CD14-positive monocyte (primary cell): ENCODE data around the gene SDF4. TPM values are rescaled to one million over a fixed set of nuclear protein-coding genes. Genes with fewer than 3 reads are reported as not detected.

Experiments used
- DNase-seq, 3 donors: peaks; one replicate each; pipeline ENCODE4 v3.0.0-alpha.2; 2011 to 2022
- H2AFZ ChIP-seq: 2 replicates; pipeline ENCODE4 v1.6.0; 2012; ENCODE audit warnings: mild to moderate bottlenecking, low read depth, low read length, inconsistent platforms; ENCODE audit not compliant: insufficient read depth, poor library complexity, severe bottlenecking
- H3K27ac ChIP-seq, 2 donors: 1 replicate in 1 of 2; 2 replicates in 1 of 2; pipeline ENCODE4 v1.5.1; 2012 to 2013; ENCODE audit warnings: low read length in 2 of 2, control low read depth in 1 of 2, inconsistent platforms in 1 of 2, low read depth in 1 of 2, mild to moderate bottlenecking in 1 of 2
- H3K27me3 ChIP-seq, 2 donors: one replicate each; pipeline versions ENCODE4 v1.6.0 to v1.6.1; 2011 to 2013; ENCODE audit warnings: low read length in 2 of 2; ENCODE audit not compliant: control insufficient read depth in 2 of 2, insufficient read depth in 2 of 2
- H3K36me3 ChIP-seq, 2 donors: replicated peaks in 1 of 2; 1 replicate in 1 of 2; 2 replicates in 1 of 2; pipeline versions ENCODE4 v1.5.1 to v1.6.1; 2012 to 2013; ENCODE audit warnings: low read length in 2 of 2, control low read depth in 1 of 2, inconsistent platforms in 1 of 2, mild to moderate bottlenecking in 1 of 2; ENCODE audit not compliant: insufficient read depth in 2 of 2, control insufficient read depth in 1 of 2
- H3K4me1 ChIP-seq, 2 donors: 1 replicate in 1 of 2; 2 replicates in 1 of 2; pipeline versions ENCODE4 v1.5.1 to v1.6.1; 2012 to 2013; ENCODE audit warnings: low read length in 2 of 2, control low read depth in 1 of 2, inconsistent platforms in 1 of 2, mild to moderate bottlenecking in 1 of 2, moderate library complexity in 1 of 2; ENCODE audit not compliant: insufficient read depth in 2 of 2, control insufficient read depth in 1 of 2
- H3K4me2 ChIP-seq: replicated peaks from 2 replicates; pipeline ENCODE3; 2012; ENCODE audit warnings: low read length, moderate library complexity, mild to moderate bottlenecking; ENCODE audit not compliant: poor library complexity, severe bottlenecking; ENCODE audit errors: extremely low read depth
- H3K4me3 ChIP-seq, 3 experiments: fragments of 200-600 bp in 1 of 3; sonication (generic) in 1 of 3; replicated peaks in 1 of 3; 1 replicate in 2 of 3; 2 replicates in 1 of 3; pipeline ENCODE4 v1.5.1; 2011 to 2013; ENCODE audit warnings: low read length in 3 of 3, mild to moderate bottlenecking in 3 of 3, control low read depth in 2 of 3, low read depth in 2 of 3, inconsistent platforms in 1 of 3, moderate library complexity in 1 of 3
- H3K79me2 ChIP-seq: 2 replicates; pipeline ENCODE4 v1.6.0; 2012; ENCODE audit warnings: mild to moderate bottlenecking, control low read depth, inconsistent platforms, low read length, moderate library complexity; ENCODE audit not compliant: insufficient read depth
- H3K9ac ChIP-seq: 2 replicates; pipeline ENCODE4 v1.6.0; 2017; ENCODE audit warnings: low read length, mild to moderate bottlenecking; ENCODE audit not compliant: insufficient read depth, poor library complexity, severe bottlenecking
- H3K9me3 ChIP-seq, 2 donors: replicated peaks in 1 of 2; 1 replicate in 1 of 2; 2 replicates in 1 of 2; pipeline versions ENCODE4 v1.5.1 to v1.6.1; 2012 to 2013; ENCODE audit warnings: low read length in 2 of 2, control low read depth in 1 of 2; ENCODE audit not compliant: control insufficient read depth in 1 of 2, insufficient read depth in 1 of 2
- H4K20me1 ChIP-seq: 2 replicates; pipeline ENCODE4 v1.6.0; 2012; ENCODE audit warnings: mild to moderate bottlenecking, low read length, control low read depth, moderate library complexity; ENCODE audit not compliant: insufficient read depth
- H3K27ac Mint-ChIP-seq, 7 donors: one replicate each; pipeline ENCODE4 v1.8.0; 2020; ENCODE audit warnings: mild to moderate bottlenecking in 7 of 7, mixed read lengths in 7 of 7, moderate library complexity in 6 of 7, inconsistent platforms in 2 of 7
- H3K27me3 Mint-ChIP-seq, 3 donors: one replicate each; pipeline ENCODE4 v1.8.0; 2021 to 2022; ENCODE audit warnings: low read depth in 3 of 3, mild to moderate bottlenecking in 3 of 3, mixed read lengths in 3 of 3, moderate library complexity in 3 of 3, inconsistent platforms in 1 of 3
- H3K36me3 Mint-ChIP-seq, 2 donors: one replicate each; pipeline ENCODE4 v1.8.0; 2020; ENCODE audit warnings: mixed read lengths in 2 of 2, inconsistent platforms in 1 of 2, mild to moderate bottlenecking in 1 of 2
- H3K4me1 Mint-ChIP-seq: one replicate; pipeline ENCODE4 v1.8.0; 2020; ENCODE audit warnings: mild to moderate bottlenecking, mixed read lengths
- H3K4me3 Mint-ChIP-seq, 2 donors: one replicate each; pipeline ENCODE4 v1.8.0; 2020; ENCODE audit warnings: mild to moderate bottlenecking in 2 of 2, mixed read lengths in 2 of 2, moderate library complexity in 1 of 2
- H3K9me3 Mint-ChIP-seq, 7 donors: one replicate each; pipeline ENCODE4 v1.8.0; 2020 to 2022; ENCODE audit warnings: mixed read lengths in 7 of 7, mild to moderate bottlenecking in 6 of 7, moderate library complexity in 6 of 7, inconsistent platforms in 2 of 7
- WGBS: methylation state at CpG from one replicate; pipeline ENCODE4 v1.1.5; 2013; ENCODE audit warnings: missing lambda C conversion rate; ENCODE audit not compliant: insufficient coverage; 5-methylcytosine and 5-hydroxymethylcytosine counted together
- intact Hi-C, 2 donors: fragments of 100-400 bp; cut with micrococcal nuclease; formaldehyde crosslinking; loops; one replicate each; pipeline versions ENCODE4 v1.15.0 to v1.15.1; 2023
- polyA plus RNA-seq, 3 donors: library from polyadenylated mRNA; depleted of rRNA in 1 of 3; unstranded in 2 of 3; stranded (reverse) in 1 of 3; fragments of 300-500 nt in 2 of 3; fragments of >200 nt in 1 of 3; fragmentation: Illumina TruSeq in 2 of 3; gene quantifications; 1 replicate in 2 of 3; 2 replicates in 1 of 3; pipeline ENCODE4 v1.2.3, GENCODE V29; 2012 to 2021
- TF ChIP-seq, protein P1 (sequence below): fragments of 200-600 bp; IDR thresholded peaks from one replicate; pipeline ENCODE4 v1.8.0; 2022; ENCODE audit warnings: antibody characterized with exemption, mild to moderate bottlenecking

Gene SDF4
- polyA plus RNA-seq, 3 donors = 81.7 to 98.9 (median 89.0) TPM

DNA sequence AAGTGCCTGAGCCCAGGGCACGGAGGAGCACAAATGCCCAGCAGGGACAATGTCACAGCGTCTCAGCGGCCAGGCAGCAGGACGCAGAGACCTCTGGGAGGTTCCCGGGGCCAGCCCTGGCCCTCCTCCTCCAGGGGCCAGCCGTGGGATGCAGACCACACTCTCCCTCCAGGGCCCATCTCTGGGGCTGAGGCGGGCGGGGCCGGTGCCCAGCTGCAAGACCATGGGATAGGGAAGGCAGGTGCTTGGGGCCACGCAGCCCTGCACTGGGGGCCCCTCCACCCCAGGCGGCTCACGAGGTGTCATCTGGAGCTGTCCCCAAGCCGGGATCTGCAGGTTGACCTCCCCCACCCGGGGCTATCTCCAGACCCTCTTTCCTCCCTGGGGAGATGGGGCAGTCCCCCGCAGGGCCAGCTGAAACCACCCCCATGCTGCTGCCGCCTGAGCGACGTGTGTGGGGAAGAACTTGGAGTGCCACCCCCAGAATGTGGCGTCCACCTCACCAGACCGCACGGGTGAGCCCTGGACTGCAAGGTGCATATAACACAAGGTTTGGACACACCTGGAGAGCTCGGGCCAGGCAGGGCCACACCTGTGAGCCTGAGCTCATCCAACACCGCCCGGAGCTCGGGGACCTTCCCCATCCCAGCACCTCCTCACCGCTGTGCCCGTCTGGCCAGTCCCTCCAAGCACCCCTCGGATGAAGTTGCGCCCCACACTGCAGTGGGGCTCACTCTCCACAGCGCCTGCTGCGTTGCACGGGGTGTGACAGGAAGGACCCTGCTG, 62.2 kb downstream of the SDF4 start:
- Histone ChIP-seq H3K27ac (no peak overlapping the region), H3K4me1 (no peaks in the 10 kb centered on the region), H2AFZ (no peak overlapping the region), H3K4me3 (no peak overlapping the region), H3K36me3 (no peaks in the 10 kb centered on the region), H3K79me2 (no peaks in the 10 kb centered on the region), H3K9me3 (no peaks in the 10 kb centered on the region), H3K9ac (no peak overlapping the region), H3K27me3 (peaks cover 4 to 24% of the 10 kb centered on the region in 2 donors), H4K20me1 (no peaks in the 10 kb centered on the region), H3K4me2 (no peak overlapping the region)
- H3K27ac Mint-ChIP-seq = no peak overlapping the region
- no peak for DNase-seq
- WGBS = 93% methylated on average over 22 of the region's 32 CpGs
- H3K4me1 Mint-ChIP-seq = no peaks in the 10 kb centered on the region
- peaks cover 0 to 7% (median 0%) of the 10 kb centered on the region in 7 donors for H3K9me3 Mint-ChIP-seq
- TF ChIP-seq, protein P1, sequence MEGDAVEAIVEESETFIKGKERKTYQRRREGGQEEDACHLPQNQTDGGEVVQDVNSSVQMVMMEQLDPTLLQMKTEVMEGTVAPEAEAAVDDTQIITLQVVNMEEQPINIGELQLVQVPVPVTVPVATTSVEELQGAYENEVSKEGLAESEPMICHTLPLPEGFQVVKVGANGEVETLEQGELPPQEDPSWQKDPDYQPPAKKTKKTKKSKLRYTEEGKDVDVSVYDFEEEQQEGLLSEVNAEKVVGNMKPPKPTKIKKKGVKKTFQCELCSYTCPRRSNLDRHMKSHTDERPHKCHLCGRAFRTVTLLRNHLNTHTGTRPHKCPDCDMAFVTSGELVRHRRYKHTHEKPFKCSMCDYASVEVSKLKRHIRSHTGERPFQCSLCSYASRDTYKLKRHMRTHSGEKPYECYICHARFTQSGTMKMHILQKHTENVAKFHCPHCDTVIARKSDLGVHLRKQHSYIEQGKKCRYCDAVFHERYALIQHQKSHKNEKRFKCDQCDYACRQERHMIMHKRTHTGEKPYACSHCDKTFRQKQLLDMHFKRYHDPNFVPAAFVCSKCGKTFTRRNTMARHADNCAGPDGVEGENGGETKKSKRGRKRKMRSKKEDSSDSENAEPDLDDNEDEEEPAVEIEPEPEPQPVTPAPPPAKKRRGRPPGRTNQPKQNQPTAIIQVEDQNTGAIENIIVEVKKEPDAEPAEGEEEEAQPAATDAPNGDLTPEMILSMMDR = no peak
- H3K27me3 Mint-ChIP-seq = peaks cover 22 to 40% (median 31%) of the 10 kb centered on the region in 3 donors
- no peaks in the 10 kb centered on the region for H3K36me3 Mint-ChIP-seq
- intact Hi-C loops = no loop called here
- no peak overlapping the region for H3K4me3 Mint-ChIP-seq

DNA sequence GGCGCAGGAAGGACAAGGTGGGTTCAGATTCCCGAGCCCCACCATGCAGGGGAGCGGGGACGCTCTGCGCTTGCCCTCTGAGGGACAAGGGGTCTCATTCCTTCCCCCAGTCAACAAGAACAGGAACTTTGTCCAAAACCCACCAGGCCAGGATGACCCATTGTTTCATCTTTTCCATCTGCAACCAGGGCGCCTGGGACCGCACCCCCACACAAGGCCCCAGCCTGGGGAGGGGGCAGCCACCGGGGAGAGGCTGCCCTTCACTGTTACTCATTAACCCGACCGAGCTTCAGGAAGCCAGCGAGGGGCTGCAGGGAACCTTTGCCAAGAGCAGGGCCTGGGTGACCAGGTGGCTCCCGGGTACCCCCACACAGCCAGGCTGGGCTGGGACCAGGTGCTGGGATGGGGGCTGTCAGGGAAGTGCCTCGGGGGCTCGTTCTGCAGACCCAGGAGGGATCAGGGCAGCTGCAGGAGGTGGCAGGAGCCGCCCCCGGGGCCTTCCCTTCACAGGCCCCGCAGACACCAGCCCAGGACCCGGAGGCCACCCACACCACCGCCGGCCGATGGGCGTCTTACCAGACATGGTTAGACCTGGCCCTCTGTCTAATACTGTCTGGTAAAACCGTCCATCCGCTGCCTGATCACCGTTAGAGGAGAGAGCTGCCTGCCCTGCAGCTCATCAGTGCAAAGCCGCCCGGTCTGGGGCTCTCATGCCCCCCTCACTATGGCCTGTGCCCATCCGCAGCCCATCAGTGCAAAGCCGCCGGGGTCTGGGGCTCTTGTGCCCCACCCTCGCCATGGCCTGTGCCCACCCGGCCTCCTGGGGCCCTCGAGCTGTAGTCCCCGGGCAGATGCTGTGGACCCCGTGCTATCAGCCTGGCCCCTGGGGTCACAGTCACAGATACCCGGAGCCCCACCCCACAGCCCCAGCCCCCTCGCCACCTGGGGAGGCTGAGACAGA, 63.1 kb downstream of the SDF4 start:
- Mint-ChIP-seq H3K4me1 (no peaks in the 10 kb centered on the region), H3K4me3 (no peak overlapping the region), H3K36me3 (no peaks in the 10 kb centered on the region), H3K27me3 (peaks cover 18 to 34% (median 25%) of the 10 kb centered on the region in 3 donors), H3K9me3 (peaks cover 0 to 4% (median 0%) of the 10 kb centered on the region in 7 donors), H3K27ac (peak overlapping the region in 1 of 7 donors; percentile 63)
- no peak overlapping the region for H3K9ac ChIP-seq
- H4K20me1 ChIP-seq = no peaks in the 10 kb centered on the region
- H3K27me3 ChIP-seq = peaks cover 4 to 16% of the 10 kb centered on the region in 2 donors
- H3K4me1 ChIP-seq = no peaks in the 10 kb centered on the region
- no peak overlapping the region for H3K4me2 ChIP-seq
- H3K79me2 ChIP-seq = no peaks in the 10 kb centered on the region
- no peak overlapping the region for H2AFZ ChIP-seq
- no peak overlapping the region for H3K27ac ChIP-seq
- intact Hi-C loops = no loop called here
- no peak overlapping the region for H3K4me3 ChIP-seq
- TF ChIP-seq, protein P1 = no peak
- 89% methylated on average over 35 of the region's 37 CpGs for WGBS
- no peak for DNase-seq
- H3K36me3 ChIP-seq = no peaks in the 10 kb centered on the region
- no peaks in the 10 kb centered on the region for H3K9me3 ChIP-seq
